Neuronal stem cell (in vitro differentiated cells): ENCODE results near the gene MARCHF9.

Experiments
- DNase-seq: peaks from one replicate; pipeline ENCODE4 v3.0.0-alpha.2; 2013; ENCODE audit warnings: low spot score
- H2AFZ ChIP-seq: one replicate; pipeline ENCODE4 v1.6.1; 2013; ENCODE audit warnings: mild to moderate bottlenecking, low read length, inconsistent platforms
- H2AK5ac ChIP-seq: 2 replicates; pipeline ENCODE4 v1.6.1; 2013; ENCODE audit warnings: low read depth, mild to moderate bottlenecking, inconsistent platforms, low read length, moderate library complexity, mixed read lengths
- H2BK120ac ChIP-seq: 2 replicates; pipeline ENCODE4 v1.6.1; 2013; ENCODE audit warnings: low read depth, mild to moderate bottlenecking, inconsistent platforms, low read length, moderate library complexity, mixed read lengths
- H2BK12ac ChIP-seq: one replicate; pipeline ENCODE4 v1.6.1; 2013; ENCODE audit warnings: low read length, inconsistent platforms
- H2BK15ac ChIP-seq: 2 replicates; pipeline ENCODE4 v1.6.1; 2013; ENCODE audit warnings: mild to moderate bottlenecking, low read length, inconsistent platforms, mixed read lengths
- H2BK5ac ChIP-seq: one replicate; pipeline ENCODE4 v1.6.1; 2013; ENCODE audit warnings: inconsistent platforms, mild to moderate bottlenecking, low read length, moderate library complexity
- H3K14ac ChIP-seq: one replicate; pipeline ENCODE4 v1.6.1; 2013; ENCODE audit warnings: low read length, inconsistent platforms
- H3K18ac ChIP-seq: 2 replicates; pipeline ENCODE4 v1.6.1; 2013; ENCODE audit warnings: low read length, inconsistent platforms
- H3K23ac ChIP-seq: 2 replicates; pipeline ENCODE4 v1.6.1; 2013; ENCODE audit warnings: low read depth, mild to moderate bottlenecking, mixed read lengths, low read length, inconsistent platforms; ENCODE audit not compliant: poor library complexity
- H3K27ac ChIP-seq: replicated peaks from 3 replicates; pipeline ENCODE4 v1.5.1; 2013; ENCODE audit warnings: low read length, inconsistent platforms
- H3K27me3 ChIP-seq, 3 experiments: 2 replicates each; pipeline ENCODE4 v1.6.1; 2013; ENCODE audit warnings: low read length in 3 of 3, mild to moderate bottlenecking in 2 of 3, inconsistent platforms in 1 of 3, low read depth in 1 of 3, mixed read lengths in 1 of 3, moderate library complexity in 1 of 3; ENCODE audit not compliant: control insufficient read depth in 3 of 3, insufficient read depth in 3 of 3
- H3K36me3 ChIP-seq, 2 donors: replicated peaks in 1 of 2; 2 replicates each; pipeline ENCODE4 v1.6.1; 2013; ENCODE audit warnings: low read length in 2 of 2; ENCODE audit not compliant: control insufficient read depth in 2 of 2, insufficient read depth in 2 of 2
- H3K4ac ChIP-seq: 2 replicates; pipeline ENCODE4 v1.6.1; 2013; ENCODE audit warnings: inconsistent platforms, mild to moderate bottlenecking, low read length, moderate library complexity
- H3K4me1 ChIP-seq, 2 donors: 1 replicate in 1 of 2; 2 replicates in 1 of 2; pipeline ENCODE4 v1.6.1; 2013; ENCODE audit warnings: low read length in 2 of 2, low read depth in 1 of 2; ENCODE audit not compliant: control insufficient read depth in 2 of 2, insufficient read depth in 1 of 2
- H3K4me2 ChIP-seq: one replicate; pipeline ENCODE4 v1.6.1; 2013; ENCODE audit warnings: mild to moderate bottlenecking, low read length, inconsistent platforms; ENCODE audit not compliant: insufficient read depth, poor library complexity, severe bottlenecking
- H3K4me3 ChIP-seq, 2 donors: 2 replicates each; pipeline ENCODE4 v1.5.1; 2013; ENCODE audit warnings: low read length in 2 of 2, mild to moderate bottlenecking in 2 of 2, inconsistent platforms in 1 of 2, moderate library complexity in 1 of 2
- H3K79me1 ChIP-seq: one replicate; pipeline ENCODE4 v1.6.1; 2013; ENCODE audit warnings: low read depth, mild to moderate bottlenecking, inconsistent platforms, low read length, moderate library complexity
- H3K9ac ChIP-seq: one replicate; pipeline ENCODE4 v1.6.1; 2013; ENCODE audit warnings: mild to moderate bottlenecking, low read depth, low read length, inconsistent platforms; ENCODE audit not compliant: poor library complexity
- H3K9me3 ChIP-seq, 2 donors: replicated peaks in 1 of 2; 2 replicates each; pipeline versions ENCODE3 to v1.6.1; 2013; ENCODE audit warnings: low read length in 2 of 2, mild to moderate bottlenecking in 2 of 2, inconsistent platforms in 1 of 2, low read depth in 1 of 2, mixed read lengths in 1 of 2, moderate library complexity in 1 of 2; ENCODE audit not compliant: control insufficient read depth in 2 of 2, insufficient read depth in 1 of 2
- H4K8ac ChIP-seq: one replicate; pipeline ENCODE4 v1.6.1; 2013; ENCODE audit warnings: low read depth, mild to moderate bottlenecking, inconsistent platforms, low read length, moderate library complexity
- H4K91ac ChIP-seq: one replicate; pipeline ENCODE4 v1.6.1; 2013; ENCODE audit warnings: low read length, low read depth, mild to moderate bottlenecking, inconsistent platforms; ENCODE audit not compliant: poor library complexity
- WGBS, 2 donors: extraction: QIAGEN DNeasy Blood & Tissue Kit; methylation state at CpG; one replicate each; pipeline ENCODE4 v1.1.7; 2013; ENCODE audit warnings: missing lambda C conversion rate in 2 of 2, mixed read lengths in 1 of 2; ENCODE audit not compliant: insufficient read length in 2 of 2, insufficient replicate concordance in 1 of 2; ENCODE audit errors: extremely low coverage in 2 of 2; 5-methylcytosine and 5-hydroxymethylcytosine counted together

The MARCHF9 gene

DNA sequence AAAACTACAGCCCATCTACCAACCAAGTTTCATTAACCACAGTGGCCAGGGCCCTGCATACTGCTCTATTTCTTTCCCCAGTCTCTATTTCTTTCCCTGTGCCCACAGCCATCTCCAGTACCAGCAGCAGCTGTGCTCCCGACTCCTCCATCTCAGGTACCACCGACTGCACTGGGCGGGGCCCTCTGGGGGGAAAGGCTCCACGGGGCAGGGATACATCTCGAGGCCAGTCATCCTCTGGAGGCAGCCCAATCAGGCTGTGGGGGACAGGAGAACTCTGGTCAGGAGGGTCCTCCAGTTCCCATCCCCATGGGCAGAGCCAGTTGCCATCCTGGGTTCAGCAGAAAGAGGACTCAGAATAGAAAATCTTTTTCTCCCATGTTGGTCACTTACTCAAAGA lies 5.8 kb upstream of the MARCHF9 start:
- no peak overlapping the region for H3K4ac ChIP-seq
- H3K18ac ChIP-seq: no peak overlapping the region
- H4K8ac ChIP-seq: no peak overlapping the region
- no peak overlapping the region for H3K27ac ChIP-seq
- H2BK5ac ChIP-seq: no peak overlapping the region
- H3K36me3 ChIP-seq: peaks cover 26 to 59% of the 10 kb centered on the region in 2 donors
- no peak overlapping the region for H2BK12ac ChIP-seq
- H3K27me3 ChIP-seq: no peaks in the 10 kb centered on the region
- no peak overlapping the region for H3K4me2 ChIP-seq
- H3K9me3 ChIP-seq: no peaks in the 10 kb centered on the region
- H3K23ac ChIP-seq: no peak overlapping the region
- no peak overlapping the region for H3K4me3 ChIP-seq
- no peak overlapping the region for H2BK120ac ChIP-seq
- peaks cover 21 to 37% of the 10 kb centered on the region in 2 donors for H3K4me1 ChIP-seq
- H2AFZ ChIP-seq: no peak overlapping the region
- H3K79me1 ChIP-seq: peaks cover 10% of the 10 kb centered on the region
- no peak overlapping the region for H3K9ac ChIP-seq
- no peak overlapping the region for H3K14ac ChIP-seq
- no peak for DNase-seq
- no CpG with 5 or more reads among the region's 5 CpGs for WGBS, 2 donors
- no peak overlapping the region for H2AK5ac ChIP-seq
- no peak overlapping the region for H4K91ac ChIP-seq
- no peak overlapping the region for H2BK15ac ChIP-seq

- Histone ChIP-seq H3K4me2 (peak overlapping the region; percentile 96), H3K14ac (no peak overlapping the region), H3K9me3 (no peaks in the 10 kb centered on the region), H4K91ac (no peak overlapping the region), H2BK5ac (no peak overlapping the region), H4K8ac (no peak overlapping the region), H3K4me1 (peaks cover 23 to 39% of the 10 kb centered on the region in 2 donors), H3K79me1 (peaks cover 12% of the 10 kb centered on the region), H3K23ac (no peak overlapping the region), H2AK5ac (peak overlapping the region; percentile 91), H2AFZ (no peak overlapping the region), H2BK12ac (no peak overlapping the region), H3K27me3 (peaks cover 0 to 2% (median 0%) of the 10 kb centered on the region in 3 experiments), H3K27ac (no peak overlapping the region), H3K4ac (no peak overlapping the region), H3K36me3 (peaks cover 26 to 56% of the 10 kb centered on the region in 2 donors), H2BK120ac (no peak overlapping the region), H3K4me3 (peak overlapping the region; percentile 90 to 93), H3K18ac (no peak overlapping the region), H2BK15ac (no peak overlapping the region), H3K9ac (peak overlapping the region; percentile 87)
- DNase-seq: no peak
- no CpG with 5 or more reads among the region's 15 CpGs for WGBS, 2 donors
Measured at GRCh38 chr12:57750561-57751431, 4.1 kb upstream of the MARCHF9 start.

GRCh38 chr12:57751432-57751787 lies 3.5 kb upstream of the MARCHF9 start:
- Histone ChIP-seq H3K4me3 (peak overlapping the region; percentile 90 to 93), H3K23ac (no peak overlapping the region), H4K91ac (no peak overlapping the region), H3K14ac (no peak overlapping the region), H3K36me3 (peaks cover 25 to 50% of the 10 kb centered on the region in 2 donors), H3K4me2 (peak overlapping the region; percentile 96), H3K79me1 (peaks cover 13% of the 10 kb centered on the region), H3K27ac (no peak overlapping the region), H3K9me3 (no peaks in the 10 kb centered on the region), H2BK120ac (no peak overlapping the region), H2BK15ac (no peak overlapping the region), H3K18ac (peak overlapping the region; percentile 62), H2BK5ac (peak overlapping the region; percentile 40), H4K8ac (no peak overlapping the region), H3K9ac (peak overlapping the region; percentile 87), H2AFZ (peak overlapping the region; percentile 84), H3K4ac (peak overlapping the region; percentile 53), H3K27me3 (peaks cover 0 to 8% (median 2%) of the 10 kb centered on the region in 3 experiments), H2AK5ac (peak overlapping the region; percentile 91), H3K4me1 (peaks cover 26 to 38% of the 10 kb centered on the region in 2 donors), H2BK12ac (peak overlapping the region; percentile 28)
- DNase-seq: no peak
- 100% methylated on average over 1 of the region's 8 CpGs; no CpG with 5 or more reads in 1 of the 2 donors for WGBS, 2 donors
